ENCODE data around the gene EIF1B. TPM values are rescaled to one million over a fixed set of nuclear protein-coding genes. Genes with fewer than 3 reads are reported as not detected.

The EIF1B gene
- total and polyA plus RNA-seq, 10 of the 15 experiments (the other 5 are each of a cell fraction or from before 2014, with no cell fraction given) = 15.4 to 75.6 (median 43.2) TPM

- TF ChIP-seq SMAD5 (IDR thresholded peaks at IDR 0.05; ENCODE audit: low read depth) (peak; percentile 56; the same call in 1 of the 2 replicates), IRF3 (IDR thresholded peaks at IDR 0.05) (no peak), CBFB (IDR thresholded peaks at IDR 0.05; ENCODE audit: low read depth) (peak; percentile 97)
Measured at GRCh38 chr3:40309418-40309924, at the start of gene EIF1B (continued).

DNA sequence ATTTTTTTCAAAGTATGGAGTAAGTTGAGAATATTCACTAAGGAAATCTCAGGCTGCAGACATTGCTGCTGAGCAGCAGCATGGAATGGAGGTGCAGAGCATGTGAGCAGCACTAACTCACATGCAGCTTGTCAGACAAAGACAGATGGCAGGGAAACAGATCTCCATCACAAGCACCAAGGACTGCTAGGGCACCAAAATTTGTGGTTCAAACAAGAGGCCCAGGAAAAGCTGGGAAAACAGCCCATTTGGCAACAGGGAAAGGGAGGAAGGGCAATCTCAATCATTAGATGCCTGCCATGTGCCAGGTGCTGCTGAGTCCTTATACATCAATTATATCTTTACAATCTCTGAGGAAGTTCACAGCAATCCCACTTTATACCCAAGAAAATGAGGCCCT is 47.2 kb upstream of the EIF1B start:
- ATAC-seq = no peak
- no peak for DNase-seq (ENCODE audit: low read depth, low spot score)
- Histone ChIP-seq H3K27me3 (replicated peaks in 1 of 2; ENCODE audit: control insufficient read depth in 2 of 2, insufficient read depth in 2 of 2, low read length in 1 of 2) (no peaks in the 10 kb centered on the region), H3K4me3 (no peak overlapping the region), H4K20me1 (ENCODE audit: control insufficient read depth, insufficient read depth) (no peaks in the 10 kb centered on the region), H3K9ac (ENCODE audit: control insufficient read depth, insufficient read depth, low read length) (no peak overlapping the region), H2AFZ (ENCODE audit: control insufficient read depth, low read depth, low read length) (no peak overlapping the region), H3K27ac (ENCODE audit: control insufficient read depth, insufficient read depth) (no peak overlapping the region), H3K4me1 (ENCODE audit: control insufficient read depth, insufficient read depth, low read length) (no peaks in the 10 kb centered on the region), H3K36me3 (ENCODE audit: control insufficient read depth in 2 of 2, insufficient read depth in 2 of 2, low read length in 1 of 2) (no peaks in the 10 kb centered on the region), H3K9me3 (replicated peaks; ENCODE audit: control insufficient read depth, insufficient read depth, low read length) (no peaks in the 10 kb centered on the region), H3K79me2 (ENCODE audit: control insufficient read depth, insufficient read depth, low read length) (no peaks in the 10 kb centered on the region), H3K4me2 (ENCODE audit: control insufficient read depth, insufficient read depth) (no peak overlapping the region)
- ChIA-PET CTCF (no interaction called here), POLR2A (no interaction called here), RAD21 (ENCODE audit: unreplicated experiment) (no interaction called here), SMC1A (ENCODE audit: uncharacterized antibody, unreplicated experiment) (no interaction called here)
- no TSS peak for BruUV-seq (replicated peaks)
- intact Hi-C loops (cut with micrococcal nuclease; ENCODE audit: unreplicated experiment) (no loop called here), in situ Hi-C loops (cut with MboI) (no loop called here)
- FAIRE-seq = no peak
- TF ChIP-seq SREBF2 (IDR thresholded peaks at IDR 0.05; ENCODE audit: low read length) (no peak), YY1 (IDR thresholded peaks at IDR 0.05; ENCODE audit: low read depth, low read length) (no peak), CBX5 (IDR thresholded peaks at IDR 0.05; ENCODE audit: low read depth) (no peak), PML (IDR thresholded peaks at IDR 0.05; ENCODE audit: low read length) (no peak), SREBF1 (IDR thresholded peaks at IDR 0.05; ENCODE audit: low read length) (no peak), STAT1 (conservative IDR thresholded peaks at IDR 0.05) (no peak), RELA (IDR thresholded peaks at IDR 0.05; ENCODE audit: borderline replicate concordance, partially characterized antibody) (no peak), RB1 (IDR thresholded peaks at IDR 0.05; ENCODE audit: borderline replicate concordance) (no peak), SUZ12 (IDR thresholded peaks at IDR 0.05; ENCODE audit: unreplicated experiment) (no peak), MAX (IDR thresholded peaks at IDR 0.05; ENCODE audit: low read depth, low read length) (no peak), POLR2A (IDR thresholded peaks at IDR 0.05; ENCODE audit: low read depth, low read length) (no peak), SP1 (IDR thresholded peaks at IDR 0.05; ENCODE audit: low read depth, low read length) (no peak)
- TF ChIP-seq, protein P1, sequence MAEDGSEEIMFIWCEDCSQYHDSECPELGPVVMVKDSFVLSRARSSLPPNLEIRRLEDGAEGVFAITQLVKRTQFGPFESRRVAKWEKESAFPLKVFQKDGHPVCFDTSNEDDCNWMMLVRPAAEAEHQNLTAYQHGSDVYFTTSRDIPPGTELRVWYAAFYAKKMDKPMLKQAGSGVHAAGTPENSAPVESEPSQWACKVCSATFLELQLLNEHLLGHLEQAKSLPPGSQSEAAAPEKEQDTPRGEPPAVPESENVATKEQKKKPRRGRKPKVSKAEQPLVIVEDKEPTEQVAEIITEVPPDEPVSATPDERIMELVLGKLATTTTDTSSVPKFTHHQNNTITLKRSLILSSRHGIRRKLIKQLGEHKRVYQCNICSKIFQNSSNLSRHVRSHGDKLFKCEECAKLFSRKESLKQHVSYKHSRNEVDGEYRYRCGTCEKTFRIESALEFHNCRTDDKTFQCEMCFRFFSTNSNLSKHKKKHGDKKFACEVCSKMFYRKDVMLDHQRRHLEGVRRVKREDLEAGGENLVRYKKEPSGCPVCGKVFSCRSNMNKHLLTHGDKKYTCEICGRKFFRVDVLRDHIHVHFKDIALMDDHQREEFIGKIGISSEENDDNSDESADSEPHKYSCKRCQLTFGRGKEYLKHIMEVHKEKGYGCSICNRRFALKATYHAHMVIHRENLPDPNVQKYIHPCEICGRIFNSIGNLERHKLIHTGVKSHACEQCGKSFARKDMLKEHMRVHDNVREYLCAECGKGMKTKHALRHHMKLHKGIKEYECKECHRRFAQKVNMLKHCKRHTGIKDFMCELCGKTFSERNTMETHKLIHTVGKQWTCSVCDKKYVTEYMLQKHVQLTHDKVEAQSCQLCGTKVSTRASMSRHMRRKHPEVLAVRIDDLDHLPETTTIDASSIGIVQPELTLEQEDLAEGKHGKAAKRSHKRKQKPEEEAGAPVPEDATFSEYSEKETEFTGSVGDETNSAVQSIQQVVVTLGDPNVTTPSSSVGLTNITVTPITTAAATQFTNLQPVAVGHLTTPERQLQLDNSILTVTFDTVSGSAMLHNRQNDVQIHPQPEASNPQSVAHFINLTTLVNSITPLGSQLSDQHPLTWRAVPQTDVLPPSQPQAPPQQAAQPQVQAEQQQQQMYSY (CRISPR knock-in tag; IDR thresholded peaks at IDR 0.05) = no peak
- TF ChIP-seq, protein P2, sequence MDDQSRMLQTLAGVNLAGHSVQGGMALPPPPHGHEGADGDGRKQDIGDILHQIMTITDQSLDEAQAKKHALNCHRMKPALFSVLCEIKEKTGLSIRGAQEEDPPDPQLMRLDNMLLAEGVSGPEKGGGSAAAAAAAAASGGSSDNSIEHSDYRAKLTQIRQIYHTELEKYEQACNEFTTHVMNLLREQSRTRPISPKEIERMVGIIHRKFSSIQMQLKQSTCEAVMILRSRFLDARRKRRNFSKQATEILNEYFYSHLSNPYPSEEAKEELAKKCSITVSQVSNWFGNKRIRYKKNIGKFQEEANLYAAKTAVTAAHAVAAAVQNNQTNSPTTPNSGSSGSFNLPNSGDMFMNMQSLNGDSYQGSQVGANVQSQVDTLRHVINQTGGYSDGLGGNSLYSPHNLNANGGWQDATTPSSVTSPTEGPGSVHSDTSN (IDR thresholded peaks at IDR 0.05; ENCODE audit: insufficient replicate concordance, low read depth, low read length) = no peak
- TF ChIP-seq, protein P3, sequence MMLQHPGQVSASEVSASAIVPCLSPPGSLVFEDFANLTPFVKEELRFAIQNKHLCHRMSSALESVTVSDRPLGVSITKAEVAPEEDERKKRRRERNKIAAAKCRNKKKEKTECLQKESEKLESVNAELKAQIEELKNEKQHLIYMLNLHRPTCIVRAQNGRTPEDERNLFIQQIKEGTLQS (IDR thresholded peaks at IDR 0.05; ENCODE audit: borderline replicate concordance, extremely low read depth, low read depth, low read length) = no peak

Data from GM12878 (cell line).